HCEC 1CT (cell line): Measurements from ENCODE around the gene MX2.

Experiments
- DNase-seq: peaks from one replicate; pipeline ENCODE4 v3.0.0-alpha.2; 2017

Gene MX2

DNA sequence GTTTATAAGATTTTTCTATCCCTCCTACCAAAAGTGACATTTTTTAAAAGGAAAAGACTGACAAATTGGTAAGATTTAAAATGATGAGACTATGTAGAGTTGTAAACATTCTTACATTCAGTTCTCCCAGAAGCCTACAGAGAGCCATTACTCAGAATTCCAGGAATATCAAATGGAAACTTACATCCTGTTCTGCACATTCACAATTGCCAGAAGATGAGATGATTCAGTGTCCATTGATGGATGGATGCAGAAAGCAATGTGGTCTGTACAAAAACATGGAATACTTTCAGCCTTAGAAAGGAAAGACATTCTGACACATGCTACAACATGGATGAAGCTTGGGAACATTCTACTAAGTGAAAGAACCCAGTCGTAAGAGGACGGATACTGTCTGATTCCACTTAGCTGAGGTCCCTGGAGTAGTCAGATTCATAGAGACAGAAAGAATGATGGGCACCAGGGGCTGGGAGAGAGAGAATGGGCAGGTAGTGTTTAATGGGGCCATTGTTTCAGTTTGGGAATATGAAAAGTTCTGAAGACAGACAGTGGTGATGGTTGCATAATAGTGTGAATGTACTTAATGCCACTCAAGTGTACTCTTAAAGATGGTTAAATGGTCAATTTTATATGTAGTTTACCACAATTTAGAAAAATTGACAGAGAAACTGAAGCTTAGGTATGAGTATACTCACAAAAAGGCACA lies 80.8 kb downstream of the MX2 start:
- DNase-seq: no peak

DNA sequence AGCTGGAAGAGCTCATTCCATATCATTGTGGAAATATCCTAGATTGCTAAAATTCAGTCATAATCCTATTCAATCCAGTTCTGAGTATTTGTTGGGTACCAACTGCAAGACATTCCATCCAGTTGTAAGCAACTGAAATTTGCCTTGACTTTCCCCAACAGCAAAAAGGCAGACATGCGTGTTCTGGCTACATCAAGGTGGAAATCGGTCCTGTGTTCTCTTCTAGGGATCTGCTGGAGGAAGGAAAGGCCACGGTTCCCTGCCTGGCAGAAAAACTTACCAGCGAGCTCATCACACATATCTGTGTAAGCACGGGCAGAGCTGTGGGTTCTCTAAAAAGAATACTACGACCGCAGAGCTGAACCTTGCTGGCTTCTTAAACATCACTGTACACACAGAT lies 81.7 kb downstream of the MX2 start:
- no peak for DNase-seq

DNA sequence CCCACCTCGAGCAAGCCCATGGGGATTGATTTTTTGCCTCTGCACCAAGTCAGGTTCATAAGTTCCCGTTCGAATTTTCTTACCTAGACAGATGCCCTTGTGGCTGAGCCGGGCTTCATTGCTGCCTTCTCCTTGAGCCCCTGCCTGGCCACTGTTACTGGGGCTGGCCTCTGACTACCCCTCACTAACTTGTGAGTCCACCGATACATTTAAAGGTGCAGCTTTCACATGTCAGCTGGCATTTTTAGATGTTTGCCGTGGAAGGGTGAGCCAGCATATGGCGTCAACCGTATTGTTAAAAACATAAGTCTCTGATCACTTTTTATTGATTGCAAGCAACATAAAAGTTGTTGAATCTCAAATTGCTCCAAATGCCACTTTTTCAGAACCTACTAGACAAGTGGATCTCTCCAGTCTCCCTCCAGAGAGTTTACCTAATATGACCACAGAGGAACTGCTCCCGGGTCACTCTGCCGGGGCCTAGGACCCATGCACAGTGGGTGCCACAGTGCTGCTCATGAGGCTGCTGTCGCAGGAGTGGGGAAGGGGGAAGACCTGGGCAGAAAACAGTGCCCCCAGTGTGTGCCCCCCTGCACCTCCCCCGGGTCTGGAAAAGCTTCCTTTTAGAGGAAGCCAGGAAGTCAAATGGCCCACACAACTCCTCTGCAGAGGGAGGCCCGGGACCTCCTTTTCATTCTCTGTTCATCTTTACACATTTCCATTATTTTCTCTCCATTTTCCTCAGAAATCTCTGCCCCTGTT lies 83.1 kb downstream of the MX2 start:
- DNase-seq: no peak

DNA sequence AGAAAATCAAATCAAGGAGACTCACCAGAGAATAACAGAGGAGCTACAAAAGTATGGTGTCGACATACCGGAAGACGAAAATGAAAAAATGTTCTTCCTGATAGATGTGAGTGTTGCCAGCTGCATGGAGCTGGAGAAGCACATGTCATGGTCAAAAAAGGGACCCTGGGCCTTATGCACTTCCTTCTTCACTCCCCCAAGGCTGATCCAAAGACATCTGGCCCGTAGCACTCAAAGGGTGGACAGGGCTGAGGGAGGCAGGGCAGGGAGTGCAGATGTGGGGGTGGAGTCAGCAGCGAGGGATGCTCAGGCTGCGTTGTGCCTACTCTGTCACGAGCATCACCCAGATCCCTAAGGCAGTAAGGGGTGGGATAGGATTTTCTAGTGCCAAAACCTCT lies 83.6 kb downstream of the MX2 start:
- no peak for DNase-seq

DNA sequence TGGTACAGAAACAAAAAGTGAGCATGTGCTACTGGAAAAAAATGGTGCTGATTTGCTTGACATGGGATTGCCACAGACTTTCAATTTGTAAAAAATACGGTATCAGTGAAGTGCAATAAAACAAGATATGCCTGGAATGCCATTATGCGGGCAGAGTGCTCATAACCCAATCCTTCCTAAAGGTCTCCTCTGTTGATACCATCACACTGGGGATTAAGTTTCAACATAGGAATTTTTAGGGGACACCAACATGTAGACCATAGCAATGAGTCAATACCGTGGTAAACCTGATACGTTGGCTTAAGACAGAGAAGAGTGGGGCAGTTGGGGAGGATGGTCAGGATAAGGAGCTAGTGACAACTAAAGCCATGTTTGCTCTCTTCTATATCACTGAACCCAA lies 84.8 kb downstream of the MX2 start:
- DNase-seq: no peak

DNA sequence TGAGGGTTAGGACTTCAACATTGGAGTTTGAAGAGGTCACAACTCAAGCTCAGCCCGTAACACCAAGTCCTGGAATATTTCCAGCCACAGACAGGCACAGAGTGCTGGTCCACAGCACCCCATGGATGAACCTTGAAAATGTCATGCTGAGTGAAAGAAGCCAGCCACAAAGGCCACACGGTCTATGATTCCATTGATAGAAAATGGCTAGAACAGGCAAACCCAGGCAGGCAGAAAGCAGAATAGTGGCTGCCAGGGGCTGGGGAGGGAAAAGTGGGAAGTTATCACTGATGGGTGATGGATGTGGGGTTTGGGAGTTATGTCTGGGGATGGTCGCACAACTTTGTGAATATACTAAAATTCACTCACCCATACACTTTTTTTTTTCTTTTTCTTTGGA lies 85.5 kb downstream of the MX2 start:
- DNase-seq: no peak

DNA sequence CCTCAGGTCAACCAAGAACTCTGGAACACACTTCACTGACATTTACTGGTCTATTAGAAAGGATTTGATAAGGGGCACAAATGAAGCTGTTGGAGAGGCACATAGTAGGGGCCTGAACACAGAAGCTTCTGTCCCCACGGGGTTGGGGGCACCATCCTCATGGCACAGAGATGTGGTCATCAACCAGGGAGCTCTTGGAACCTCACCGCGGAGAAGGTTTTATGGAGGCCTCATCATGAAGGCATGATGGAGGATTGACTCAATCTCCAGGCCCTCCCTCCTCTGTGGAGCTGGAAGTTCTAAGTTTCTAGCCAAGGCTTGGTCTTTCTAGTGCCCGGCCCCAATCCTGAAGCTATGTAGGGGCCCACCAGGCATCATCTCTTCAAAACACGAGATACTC lies 87.8 kb downstream of the MX2 start:
- no peak for DNase-seq

DNA sequence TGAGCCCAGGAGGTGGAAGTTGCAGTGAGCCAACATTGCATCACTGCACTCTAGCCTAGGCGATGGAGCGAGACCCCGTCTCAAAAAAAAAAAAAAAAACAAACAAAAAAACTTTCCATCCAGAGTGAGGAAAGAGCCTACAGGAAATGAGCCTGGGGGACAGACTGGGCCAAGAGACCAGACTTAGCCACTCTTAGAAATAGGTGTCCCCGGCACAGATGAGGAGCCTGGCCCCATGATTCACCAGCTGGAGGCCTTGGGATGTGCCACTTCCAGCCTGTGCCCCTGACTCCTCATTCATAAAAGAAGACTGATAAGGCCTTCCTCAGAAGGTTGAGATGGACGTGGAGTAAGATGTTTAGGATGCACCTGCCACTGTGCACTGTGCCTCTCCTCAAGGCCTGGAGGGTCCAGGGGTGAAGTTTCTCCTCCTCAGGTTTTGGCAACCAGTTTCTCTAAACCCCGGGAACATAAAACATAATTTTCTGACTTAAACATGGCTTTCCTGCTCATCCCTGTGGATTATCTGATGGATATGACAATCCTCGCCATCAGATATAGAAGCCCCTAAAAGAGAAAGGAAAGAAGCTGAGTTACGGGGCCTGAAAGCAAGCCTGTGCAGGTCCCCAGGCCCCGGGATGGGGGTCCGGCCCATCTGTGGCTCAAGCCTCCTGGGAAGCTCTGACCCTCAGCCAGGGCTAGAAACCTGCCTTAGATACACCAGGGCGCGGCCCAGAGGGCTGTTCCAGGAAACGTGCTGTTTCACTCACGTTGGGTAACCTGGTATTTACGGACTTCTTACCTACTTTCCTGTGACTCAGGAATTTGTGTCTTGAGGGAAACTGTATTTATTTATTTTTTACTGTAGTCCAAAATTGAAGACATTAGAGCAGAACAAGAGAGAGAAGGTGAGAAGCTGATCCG lies 90.2 kb downstream of the MX2 start:
- DNase-seq: no peak

DNA sequence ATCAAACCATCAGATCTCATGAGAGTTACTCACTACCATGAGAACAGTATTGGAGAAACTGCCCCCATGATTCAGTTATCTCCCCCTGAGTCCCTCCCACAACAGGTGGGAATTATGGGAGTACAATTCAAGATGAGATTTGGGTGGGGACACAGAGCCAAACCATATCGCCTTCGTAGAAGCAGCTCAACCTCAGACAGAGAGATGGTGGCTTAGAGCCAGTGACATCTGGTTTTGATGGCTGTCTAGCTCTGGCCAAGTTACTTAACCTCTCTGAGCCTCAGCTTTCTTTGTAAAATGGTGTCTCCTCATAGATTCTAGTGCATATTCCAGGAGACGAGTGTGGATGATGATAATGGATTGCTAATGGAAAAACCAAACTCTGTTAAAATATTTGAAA lies 91.4 kb downstream of the MX2 start:
- no peak for DNase-seq

DNA sequence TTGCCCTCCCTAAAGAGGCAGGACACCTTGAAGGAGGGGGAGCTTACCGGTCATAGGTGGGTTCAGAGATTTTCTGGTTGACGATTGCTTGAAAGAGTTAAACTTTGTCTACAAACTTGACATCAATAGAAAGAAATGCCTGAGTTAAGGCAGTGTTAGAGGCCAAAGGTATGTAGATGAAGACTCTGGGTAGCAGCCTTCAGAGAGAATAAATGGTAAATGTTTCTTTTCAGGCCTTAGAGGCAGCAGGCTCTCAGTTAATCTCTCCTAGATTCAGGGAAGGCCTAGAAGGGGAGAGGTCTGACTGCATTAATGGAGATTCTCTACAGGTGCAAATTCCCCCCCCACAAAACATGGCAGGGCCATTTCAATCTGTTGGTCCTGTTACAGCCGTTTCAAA lies 91.9 kb downstream of the MX2 start:
- no peak for DNase-seq

DNA sequence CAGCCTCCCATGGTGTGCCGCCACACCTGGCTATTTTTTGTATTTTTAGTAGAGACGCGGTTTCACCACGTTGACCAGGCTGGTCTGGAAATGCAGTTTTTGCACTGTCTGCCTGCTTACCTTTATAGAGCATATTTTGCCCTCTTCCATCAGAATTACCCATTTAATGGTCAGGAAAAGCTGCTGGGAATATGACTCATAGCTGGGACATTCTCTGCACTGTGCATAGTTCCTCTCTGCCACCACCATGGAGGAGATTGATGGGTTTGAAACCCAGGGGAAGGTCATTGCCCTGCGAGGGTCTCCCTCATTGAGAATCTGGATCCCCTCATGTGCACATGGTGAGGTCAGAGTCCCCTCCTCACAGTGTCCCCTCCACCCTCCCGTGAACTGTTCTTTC lies 96.3 kb downstream of the MX2 start:
- no peak for DNase-seq

DNA sequence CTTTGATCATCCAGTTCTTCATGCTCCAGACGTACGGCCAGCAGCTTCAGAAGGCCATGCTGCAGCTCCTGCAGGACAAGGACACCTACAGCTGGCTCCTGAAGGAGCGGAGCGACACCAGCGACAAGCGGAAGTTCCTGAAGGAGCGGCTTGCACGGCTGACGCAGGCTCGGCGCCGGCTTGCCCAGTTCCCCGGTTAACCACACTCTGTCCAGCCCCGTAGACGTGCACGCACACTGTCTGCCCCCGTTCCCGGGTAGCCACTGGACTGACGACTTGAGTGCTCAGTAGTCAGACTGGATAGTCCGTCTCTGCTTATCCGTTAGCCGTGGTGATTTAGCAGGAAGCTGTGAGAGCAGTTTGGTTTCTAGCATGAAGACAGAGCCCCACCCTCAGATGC lies 96.7 kb downstream of the MX2 start:
- no peak for DNase-seq
